Measurements from ENCODE around the gene GABRG3. TPM values are rescaled to one million over a fixed set of nuclear protein-coding genes. Genes with fewer than 3 reads are reported as not detected.

GABRG3 gene
- total and polyA plus RNA-seq, 11 donors: not detected

DNA sequence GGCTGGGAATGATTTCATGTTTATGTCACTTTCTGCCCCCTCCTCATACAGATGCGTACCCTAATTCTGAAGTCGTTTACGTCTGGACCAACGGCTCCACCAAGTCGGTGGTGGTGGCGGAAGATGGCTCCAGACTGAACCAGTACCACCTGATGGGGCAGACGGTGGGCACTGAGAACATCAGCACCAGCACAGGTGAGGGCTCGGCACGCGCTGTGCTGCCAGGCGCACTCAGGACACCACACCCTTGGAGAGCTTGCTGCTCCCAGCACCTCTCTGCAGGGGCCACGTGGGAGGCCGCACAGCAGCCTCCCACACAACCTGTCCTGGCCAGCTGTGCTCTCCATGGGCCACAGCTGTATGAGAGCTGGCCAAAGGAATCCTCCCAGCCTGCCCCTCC, 33.8 kb upstream of the GABRG3 start:
- Histone ChIP-seq H3K27me3 (no peaks in the 10 kb centered on the region), H3K4me1 (no peaks in the 10 kb centered on the region), H3K36me3 (no peaks in the 10 kb centered on the region), H3K4me3 (no peak overlapping the region), H3K9me3 (no peaks in the 10 kb centered on the region), H3K27ac (no peak overlapping the region)
- TF ChIP-seq, protein P1, sequence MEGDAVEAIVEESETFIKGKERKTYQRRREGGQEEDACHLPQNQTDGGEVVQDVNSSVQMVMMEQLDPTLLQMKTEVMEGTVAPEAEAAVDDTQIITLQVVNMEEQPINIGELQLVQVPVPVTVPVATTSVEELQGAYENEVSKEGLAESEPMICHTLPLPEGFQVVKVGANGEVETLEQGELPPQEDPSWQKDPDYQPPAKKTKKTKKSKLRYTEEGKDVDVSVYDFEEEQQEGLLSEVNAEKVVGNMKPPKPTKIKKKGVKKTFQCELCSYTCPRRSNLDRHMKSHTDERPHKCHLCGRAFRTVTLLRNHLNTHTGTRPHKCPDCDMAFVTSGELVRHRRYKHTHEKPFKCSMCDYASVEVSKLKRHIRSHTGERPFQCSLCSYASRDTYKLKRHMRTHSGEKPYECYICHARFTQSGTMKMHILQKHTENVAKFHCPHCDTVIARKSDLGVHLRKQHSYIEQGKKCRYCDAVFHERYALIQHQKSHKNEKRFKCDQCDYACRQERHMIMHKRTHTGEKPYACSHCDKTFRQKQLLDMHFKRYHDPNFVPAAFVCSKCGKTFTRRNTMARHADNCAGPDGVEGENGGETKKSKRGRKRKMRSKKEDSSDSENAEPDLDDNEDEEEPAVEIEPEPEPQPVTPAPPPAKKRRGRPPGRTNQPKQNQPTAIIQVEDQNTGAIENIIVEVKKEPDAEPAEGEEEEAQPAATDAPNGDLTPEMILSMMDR (IDR thresholded peaks at IDR 0.05): no peak
- no peak for TF ChIP-seq POLR2A (IDR thresholded peaks at IDR 0.05)
- intact Hi-C loops (cut with DNase I): no loop called here
- DNase-seq: no peak
- 77 to 89% (median 85%) methylated on average over 9 to 13 of the region's 13 CpGs for WGBS, 4 donors
- no peak for ATAC-seq

DNA sequence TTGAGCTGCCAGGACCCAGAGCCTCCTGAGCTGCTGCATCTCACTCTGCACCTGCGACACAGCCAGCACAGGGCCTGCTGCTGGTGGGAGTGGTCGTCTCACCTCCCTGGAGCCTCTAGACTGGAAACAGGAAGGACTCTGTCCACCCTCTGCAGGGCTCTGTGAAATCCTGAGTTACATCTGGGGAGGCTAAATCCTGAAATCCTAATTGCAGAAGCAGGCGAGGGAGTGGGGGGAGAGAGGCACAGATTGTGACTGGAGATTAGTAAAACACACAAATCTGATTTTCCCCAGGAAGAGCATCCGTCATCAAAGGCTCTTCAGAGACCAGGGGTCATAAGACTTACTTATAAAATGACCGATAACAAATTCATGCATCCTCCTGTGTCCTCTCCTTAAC, 31.6 kb upstream of the GABRG3 start:
- no peaks in the 10 kb centered on the region for H3K36me3 ChIP-seq
- H3K4me3 ChIP-seq: no peak overlapping the region
- intact Hi-C loops (cut with DNase I): no loop called here
- TF ChIP-seq, protein P1 (IDR thresholded peaks at IDR 0.05): no peak
- no peak for TF ChIP-seq POLR2A (IDR thresholded peaks at IDR 0.05)
- H3K27ac ChIP-seq: no peak overlapping the region
- no peaks in the 10 kb centered on the region for H3K9me3 ChIP-seq
- no peaks in the 10 kb centered on the region for H3K4me1 ChIP-seq
- H3K27me3 ChIP-seq: no peaks in the 10 kb centered on the region
- WGBS, 4 donors: 46 to 63% (median 58%) methylated on average over 5 of the region's 5 CpGs
- DNase-seq: no peak
- no peak for ATAC-seq

DNA sequence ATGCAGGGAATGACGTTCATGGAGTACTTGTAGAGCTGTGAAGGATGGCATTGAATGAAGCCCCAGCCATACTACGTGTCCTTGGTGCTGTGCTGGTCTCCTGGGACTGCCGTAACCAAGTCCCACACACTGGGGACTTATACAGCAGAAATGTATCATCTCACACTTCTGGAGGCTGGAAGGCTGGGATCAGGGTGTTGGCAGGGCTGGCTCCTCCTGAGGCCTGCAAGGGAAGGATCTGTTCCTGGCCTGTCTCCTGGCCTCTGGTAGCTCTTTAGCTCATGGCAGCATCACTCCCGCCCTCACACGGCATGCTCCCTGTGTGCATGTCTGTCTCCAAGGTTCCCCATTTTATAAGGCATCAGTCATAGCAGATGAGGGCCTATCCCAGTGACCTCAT, 29.5 kb upstream of the GABRG3 start:
- no peaks in the 10 kb centered on the region for H3K27me3 ChIP-seq

DNA sequence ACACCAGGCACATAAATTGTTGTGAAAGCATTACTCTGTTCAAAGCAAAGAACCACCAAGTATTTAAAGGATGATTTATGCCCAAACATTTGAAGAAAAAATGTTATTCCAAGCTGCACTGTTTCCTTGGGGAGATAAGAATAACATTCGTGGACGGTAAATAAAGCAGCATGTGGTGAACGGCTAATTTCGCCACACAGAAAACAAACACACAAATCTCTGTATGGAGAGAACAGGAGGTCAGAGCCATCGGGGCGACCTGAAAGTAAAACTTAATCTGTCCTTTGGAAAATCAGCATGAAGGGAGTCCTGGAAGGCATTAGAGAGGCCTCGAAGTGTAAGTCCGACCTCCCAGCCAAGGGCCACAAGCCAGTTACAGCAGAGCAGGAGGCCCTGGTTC, 27.1 kb upstream of the GABRG3 start:
- DNase-seq (no peak), ATAC-seq (no peak)
- Histone ChIP-seq H3K36me3 (no peaks in the 10 kb centered on the region), H3K9me3 (no peaks in the 10 kb centered on the region), H3K27ac (no peak overlapping the region), H3K4me3 (no peak overlapping the region), H3K27me3 (no peaks in the 10 kb centered on the region), H3K4me1 (no peaks in the 10 kb centered on the region)
- intact Hi-C loops (cut with DNase I): no loop called here
- 54 to 68% (median 58%) methylated on average over 8 of the region's 8 CpGs for WGBS, 4 donors
- TF ChIP-seq POLR2A (IDR thresholded peaks at IDR 0.05): no peak
- TF ChIP-seq, protein P1 (IDR thresholded peaks at IDR 0.05): no peak

More for the DNA sequence above, 29.5 kb upstream of the GABRG3 start:
- ATAC-seq (no peak), DNase-seq (no peak)
- H3K4me3 ChIP-seq: no peak overlapping the region
- intact Hi-C loops (cut with DNase I): no loop called here
- H3K9me3 ChIP-seq: no peaks in the 10 kb centered on the region
- no peak for TF ChIP-seq POLR2A (IDR thresholded peaks at IDR 0.05)
- TF ChIP-seq, protein P1 (IDR thresholded peaks at IDR 0.05): no peak
- no peak overlapping the region for H3K27ac ChIP-seq
- H3K4me1 ChIP-seq: no peaks in the 10 kb centered on the region
- H3K36me3 ChIP-seq: no peaks in the 10 kb centered on the region
- WGBS, 4 donors: 76 to 83% (median 77%) methylated on average over 5 of the region's 5 CpGs

Measured in heart left ventricle (tissue), 16 donors.